GM12878 (cell line): ENCODE results near the gene MRPL1. TPM values are rescaled to one million over a fixed set of nuclear protein-coding genes. Genes with fewer than 3 reads are reported as not detected.

ENCODE experiments used
- BMI1 ChIP-seq: fragments of 450-650 bp; IDR thresholded peaks from 2 replicates; pipeline ENCODE4 v1.6.1; 2016; ENCODE audit warnings: mild to moderate bottlenecking, moderate library complexity, borderline replicate concordance
- CHD2 ChIP-seq: IDR thresholded peaks from 2 replicates; pipeline ENCODE4 v1.6.1; 2011; ENCODE audit warnings: low read depth, low read length, improper control_type of control experiment, borderline replicate concordance
- CREM ChIP-seq: IDR thresholded peaks from 2 replicates; pipeline ENCODE4 v1.6.1; 2014; ENCODE audit warnings: antibody characterized with exemption, low read depth
- E2F4 ChIP-seq: IDR thresholded peaks from 2 replicates; pipeline ENCODE4 v1.6.1; 2012; ENCODE audit warnings: low read depth, low read length, improper control_type of control experiment
- FOXK2 ChIP-seq: fragments of 450-650 bp; IDR thresholded peaks from 2 replicates; pipeline ENCODE4 v1.6.1; 2017; ENCODE audit warnings: mild to moderate bottlenecking, moderate library complexity
- HCFC1 ChIP-seq: fragments of 150-350 bp; IDR thresholded peaks from 2 replicates; pipeline ENCODE4 v1.6.1; 2014; ENCODE audit warnings: low read length
- KAT2A ChIP-seq: conservative IDR thresholded peaks from 2 replicates; pipeline ENCODE4 v1.6.1; 2011; ENCODE audit warnings: low read depth, low read length; ENCODE audit not compliant: control insufficient read depth
- MXI1 ChIP-seq: fragments of 150-350 bp; IDR thresholded peaks from 2 replicates; pipeline ENCODE4 v1.6.1; 2011; ENCODE audit warnings: low read depth, mild to moderate bottlenecking, inconsistent platforms, low read length, improper control_type of control experiment
- NKRF ChIP-seq: fragments of 450-650 bp; conservative IDR thresholded peaks from 2 replicates; pipeline ENCODE4 v1.6.1; 2017; ENCODE audit warnings: mild to moderate bottlenecking, moderate library complexity
- PKNOX1 ChIP-seq: fragments of 450-650 bp; IDR thresholded peaks from 2 replicates; pipeline ENCODE4 v1.6.1; 2016; ENCODE audit warnings: mild to moderate bottlenecking
- PRDM15 ChIP-seq: fragments of 450-650 bp; formaldehyde crosslinking; IDR thresholded peaks from 2 replicates; pipeline ENCODE4 v1.4.0; 2020; ENCODE audit warnings: mild to moderate bottlenecking, moderate library complexity
- SIX5 ChIP-seq: IDR thresholded peaks from 2 replicates; pipeline ENCODE4 v1.6.1; 2011; ENCODE audit warnings: mild to moderate bottlenecking, low read depth, low read length, moderate library complexity; ENCODE audit not compliant: severe bottlenecking
- SKIL ChIP-seq: fragments of 450-650 bp; IDR thresholded peaks from 2 replicates; pipeline ENCODE4 v1.6.1; 2017; ENCODE audit warnings: mild to moderate bottlenecking, low read depth, inconsistent platforms; ENCODE audit not compliant: poor library complexity, severe bottlenecking
- SMARCA5 ChIP-seq: fragments of 450-650 bp; IDR thresholded peaks from 2 replicates; pipeline ENCODE4 v1.6.1; 2017; ENCODE audit warnings: mild to moderate bottlenecking
- SP1 ChIP-seq: IDR thresholded peaks from one replicate; pipeline ENCODE4 v1.6.1; 2011; ENCODE audit warnings: low read depth, low read length
- TCF7 ChIP-seq: IDR thresholded peaks from 2 replicates; pipeline ENCODE4 v1.6.1; 2014; ENCODE audit warnings: antibody characterized with exemption, borderline replicate concordance
- ZNF207 ChIP-seq: fragments of 450-650 bp; IDR thresholded peaks from 2 replicates; pipeline ENCODE4 v1.6.1; 2014; ENCODE audit warnings: antibody characterized with exemption, mild to moderate bottlenecking, borderline replicate concordance
- ZNF217 ChIP-seq: fragments of 450-650 bp; IDR thresholded peaks from 2 replicates; pipeline ENCODE4 v1.6.1; 2017; ENCODE audit warnings: antibody characterized with exemption, mild to moderate bottlenecking
- ZSCAN29 ChIP-seq: fragments of 450-650 bp; IDR thresholded peaks from 2 replicates; pipeline ENCODE4 v1.6.1; 2017; ENCODE audit warnings: mild to moderate bottlenecking, moderate library complexity
- ZZZ3 ChIP-seq: IDR thresholded peaks from 2 replicates; pipeline ENCODE4 v1.6.1; 2011; ENCODE audit warnings: low read depth; ENCODE audit not compliant: control insufficient read depth, insufficient read length
- polyA plus RNA-seq, 11 experiments: library from polyadenylated mRNA; depleted of rRNA in 4 of 11; unstranded in 6 of 11; stranded (reverse) in 5 of 11; fragments of >200 nt; fragmentation: Nextera tagmentation in 4 of 11; fragmentation: Illumina TruSeq in 1 of 11; extraction: Ambion mirVana in 4 of 11; extraction: Trizol in 1 of 11; gene quantifications; 1 replicate in 1 of 11; 2 replicates in 10 of 11; pipeline versions ENCODE4 v1.2.1 to v1.2.3, GENCODE V29; 2011 to 2016; ENCODE audit warnings: inconsistent platforms in 2 of 11, missing spikeins in 2 of 11, low read depth in 1 of 11
- total RNA-seq, 4 experiments: library from RNA; depleted of rRNA in 3 of 4; stranded (reverse); fragments of >200 nt in 3 of 4; fragmentation: Illumina TruSeq in 1 of 4; extraction: Trizol in 1 of 4; gene quantifications; 2 replicates each; pipeline versions ENCODE4 v1.2.1 to v1.2.3, GENCODE V29; 2013 to 2021

The MRPL1 gene
- total and polyA plus RNA-seq, 10 of the 15 experiments (the other 5 are each of a cell fraction or from before 2014, with no cell fraction given), result 20.2 to 35.7 (median 28.2) TPM

- TF ChIP-seq SKIL (peak; percentile 47), E2F4 (no peak), SIX5 (no peak), ZZZ3 (no peak), BMI1 (peak; percentile 41; the same call in 1 of the 2 replicates), SMARCA5 (peak; percentile 17; the same call in 1 of the 2 replicates), KAT2A (no peak), CHD2 (peak; percentile 26; the same call in 1 of the 2 replicates), ZSCAN29 (peak; percentile 31; the same call in 1 of the 2 replicates), ZNF217 (no peak), PRDM15 (CRISPR knock-in tag) (no peak), TCF7 (no peak), SP1 (no peak), ZNF207 (0 out of 2 replicates have a peak, but pooled peaks have one; percentile 47), NKRF (peak; percentile 30; the same call in 1 of the 2 replicates), CREM (peak; percentile 50; the same call in 1 of the 2 replicates), FOXK2 (no peak), PKNOX1 (peak; percentile 97), MXI1 (no peak), HCFC1 (no peak)
These were observed 42.6 kb upstream of the MRPL1 start (continued) for GRCh38 chr4:77819843-77820648.
